ENCODE results near the gene PLCB1.

Gene PLCB1

DNA sequence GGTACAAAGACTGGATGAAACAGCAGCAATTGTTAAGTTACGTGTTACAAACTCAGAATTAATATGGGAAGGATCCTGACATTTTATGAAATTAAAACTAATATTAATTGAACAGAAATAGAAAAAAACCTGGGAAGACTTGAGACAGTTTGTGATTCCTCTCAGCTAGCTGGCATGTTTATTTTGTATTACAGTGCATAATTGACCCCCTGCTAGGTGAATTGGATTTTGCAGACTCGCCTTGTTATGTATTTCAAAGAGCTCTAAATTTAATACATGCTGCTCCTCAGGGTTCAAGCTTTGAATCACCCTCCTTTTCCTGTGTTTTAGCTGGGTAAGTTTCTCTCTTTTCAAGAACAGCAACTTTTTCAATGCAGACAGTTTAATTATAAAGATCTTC is 339.4 kb downstream of the PLCB1 start:
- TF ChIP-seq, protein P1, sequence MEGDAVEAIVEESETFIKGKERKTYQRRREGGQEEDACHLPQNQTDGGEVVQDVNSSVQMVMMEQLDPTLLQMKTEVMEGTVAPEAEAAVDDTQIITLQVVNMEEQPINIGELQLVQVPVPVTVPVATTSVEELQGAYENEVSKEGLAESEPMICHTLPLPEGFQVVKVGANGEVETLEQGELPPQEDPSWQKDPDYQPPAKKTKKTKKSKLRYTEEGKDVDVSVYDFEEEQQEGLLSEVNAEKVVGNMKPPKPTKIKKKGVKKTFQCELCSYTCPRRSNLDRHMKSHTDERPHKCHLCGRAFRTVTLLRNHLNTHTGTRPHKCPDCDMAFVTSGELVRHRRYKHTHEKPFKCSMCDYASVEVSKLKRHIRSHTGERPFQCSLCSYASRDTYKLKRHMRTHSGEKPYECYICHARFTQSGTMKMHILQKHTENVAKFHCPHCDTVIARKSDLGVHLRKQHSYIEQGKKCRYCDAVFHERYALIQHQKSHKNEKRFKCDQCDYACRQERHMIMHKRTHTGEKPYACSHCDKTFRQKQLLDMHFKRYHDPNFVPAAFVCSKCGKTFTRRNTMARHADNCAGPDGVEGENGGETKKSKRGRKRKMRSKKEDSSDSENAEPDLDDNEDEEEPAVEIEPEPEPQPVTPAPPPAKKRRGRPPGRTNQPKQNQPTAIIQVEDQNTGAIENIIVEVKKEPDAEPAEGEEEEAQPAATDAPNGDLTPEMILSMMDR (IDR thresholded peaks at IDR 0.05): no peak
- H3K27me3 ChIP-seq: no peaks in the 10 kb centered on the region
- peaks cover 25 to 28% of the 10 kb centered on the region in 2 experiments for H3K4me1 ChIP-seq (ENCODE audit: control insufficient read depth in 1 of 2, insufficient read depth in 1 of 2, low read depth in 1 of 2, low read length in 1 of 2)
- H3K36me3 ChIP-seq: no peaks in the 10 kb centered on the region
- H3K9me3 ChIP-seq: no peaks in the 10 kb centered on the region
- no peak overlapping the region for H3K27ac ChIP-seq
- no peak overlapping the region for H3K4me3 ChIP-seq (ENCODE audit: low read depth in 1 of 2, low read length in 1 of 2)

DNA sequence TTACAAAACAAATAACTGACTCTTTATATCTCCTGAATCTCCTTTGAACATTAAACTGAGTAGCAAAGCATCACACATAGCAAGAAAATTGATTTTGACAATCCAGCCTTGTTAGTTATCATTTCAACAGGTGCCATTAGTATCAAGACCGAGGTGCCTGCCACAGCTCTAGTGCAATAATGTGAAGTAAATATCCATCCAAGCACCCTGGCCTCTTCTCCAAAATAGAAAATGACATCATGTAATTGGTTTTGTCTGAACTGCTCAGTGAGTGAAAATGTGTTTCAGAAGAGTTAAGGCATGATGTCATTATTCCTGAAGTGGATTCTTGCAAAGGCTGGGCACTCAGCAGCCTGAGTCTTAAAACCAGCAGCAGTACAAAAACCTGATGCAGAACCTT is 341.4 kb downstream of the PLCB1 start:
- H3K4me3 ChIP-seq (ENCODE audit: low read depth in 1 of 2, low read length in 1 of 2): no peak overlapping the region
- no peaks in the 10 kb centered on the region for H3K36me3 ChIP-seq
- no peak overlapping the region for H3K27ac ChIP-seq
- TF ChIP-seq, protein P1 (IDR thresholded peaks at IDR 0.05): no peak
- H3K27me3 ChIP-seq: no peaks in the 10 kb centered on the region
- H3K9me3 ChIP-seq: no peaks in the 10 kb centered on the region
- H3K4me1 ChIP-seq (ENCODE audit: control insufficient read depth in 1 of 2, insufficient read depth in 1 of 2, low read depth in 1 of 2, low read length in 1 of 2): peaks cover 39 to 45% of the 10 kb centered on the region in 2 experiments

DNA sequence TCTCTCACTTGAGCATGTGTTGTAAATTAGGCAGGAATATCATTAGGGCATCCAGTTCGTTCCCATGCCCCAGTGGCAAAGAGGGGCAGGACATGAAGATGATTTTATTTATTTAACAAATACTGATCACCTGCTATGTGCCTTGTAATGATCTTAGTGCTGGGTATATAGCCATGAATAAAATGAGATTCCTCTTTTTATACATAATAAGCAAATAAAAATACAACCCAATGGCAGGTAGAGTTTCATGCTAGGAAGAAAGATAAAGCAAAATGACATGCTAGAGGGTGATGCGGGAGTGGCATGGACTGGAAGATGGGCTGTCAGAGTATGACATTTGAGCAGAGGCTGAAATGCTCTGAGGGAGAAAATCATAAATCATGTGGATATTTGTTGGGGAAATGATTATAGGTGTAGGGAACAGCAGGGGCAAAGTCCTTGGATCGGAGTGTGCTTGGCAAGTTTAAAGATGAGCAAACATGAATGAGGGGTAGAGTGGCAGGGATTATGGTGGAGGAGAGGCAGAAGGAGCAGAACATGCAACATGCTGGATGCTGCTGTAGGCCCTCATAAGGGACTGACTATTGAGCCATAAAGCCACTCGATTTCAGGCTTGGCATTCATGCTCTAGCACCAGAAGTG is 342.1 kb downstream of the PLCB1 start:
- Histone ChIP-seq H3K9me3 (no peaks in the 10 kb centered on the region), H3K27ac (peak overlapping the region; percentile 86), H3K36me3 (no peaks in the 10 kb centered on the region), H3K4me3 (ENCODE audit: low read depth in 1 of 2, low read length in 1 of 2) (no peak overlapping the region), H3K27me3 (no peaks in the 10 kb centered on the region), H3K4me1 (ENCODE audit: control insufficient read depth in 1 of 2, insufficient read depth in 1 of 2, low read depth in 1 of 2, low read length in 1 of 2) (peaks cover 39 to 45% of the 10 kb centered on the region in 2 experiments)
- TF ChIP-seq, protein P1 (IDR thresholded peaks at IDR 0.05): no peak

DNA sequence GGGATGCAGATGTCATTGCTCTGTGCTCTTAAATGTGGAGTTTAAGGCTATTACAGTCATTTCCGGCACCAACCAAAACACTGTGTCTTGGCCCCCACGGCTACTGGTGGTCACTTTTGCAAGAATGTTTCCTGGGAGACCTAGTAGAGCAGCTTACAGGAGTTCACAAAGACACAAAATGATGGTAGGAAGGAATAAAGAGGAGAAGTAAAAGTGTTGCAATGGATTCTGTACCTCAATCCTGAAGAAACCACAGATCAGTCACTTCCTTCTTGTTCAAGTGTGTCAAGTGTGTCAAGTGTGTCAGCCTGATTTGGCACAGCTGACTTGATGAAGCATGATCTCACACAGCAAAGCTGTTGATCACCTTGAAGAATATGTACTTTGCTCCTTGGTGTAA is 344.0 kb downstream of the PLCB1 start:
- Histone ChIP-seq H3K36me3 (no peaks in the 10 kb centered on the region), H3K4me1 (ENCODE audit: control insufficient read depth in 1 of 2, insufficient read depth in 1 of 2, low read depth in 1 of 2, low read length in 1 of 2) (peaks cover 39 to 45% of the 10 kb centered on the region in 2 experiments), H3K9me3 (no peaks in the 10 kb centered on the region), H3K4me3 (ENCODE audit: low read depth in 1 of 2, low read length in 1 of 2) (peak overlapping the region; percentile 11 to 13), H3K27ac (peak overlapping the region; percentile 86), H3K27me3 (no peaks in the 10 kb centered on the region)
- TF ChIP-seq, protein P1 (IDR thresholded peaks at IDR 0.05): no peak

DNA sequence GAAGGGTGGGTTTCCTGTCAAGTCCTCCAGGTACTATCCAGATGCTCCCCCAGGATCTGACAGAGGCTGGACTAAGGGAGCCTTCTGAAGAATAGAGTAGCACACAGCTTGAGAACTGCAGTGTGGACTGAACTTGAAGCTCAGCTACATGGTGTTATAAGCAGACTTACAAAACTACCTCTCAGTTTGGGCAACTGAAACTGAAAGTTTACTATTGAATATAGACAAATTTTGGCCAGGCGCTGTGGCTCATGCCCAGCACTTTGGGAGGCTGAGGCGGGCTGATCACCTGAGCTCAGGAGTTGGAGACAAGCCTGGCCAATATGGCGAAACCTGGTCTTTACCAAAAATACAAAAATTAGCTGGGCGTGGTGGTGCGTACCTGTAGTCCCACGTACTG is 348.5 kb downstream of the PLCB1 start:
- Histone ChIP-seq H3K9me3 (no peaks in the 10 kb centered on the region), H3K4me1 (ENCODE audit: control insufficient read depth in 1 of 2, insufficient read depth in 1 of 2, low read depth in 1 of 2, low read length in 1 of 2) (peaks cover 22 to 26% of the 10 kb centered on the region in 2 experiments), H3K4me3 (ENCODE audit: low read depth in 1 of 2, low read length in 1 of 2) (no peak overlapping the region), H3K27ac (peak overlapping the region; percentile 20), H3K36me3 (no peaks in the 10 kb centered on the region), H3K27me3 (no peaks in the 10 kb centered on the region)
- TF ChIP-seq, protein P1 (IDR thresholded peaks at IDR 0.05): no peak

All from neutrophil (primary cell).